GM20431 (cell line): ENCODE results near the gene CDT1.
"Not testable (repeated sequence)": the region's sequence is repeated elsewhere in the genome, so short reads cannot be mapped to it uniquely, and the experiment has no call there.

Source experiments
- in situ Hi-C: fragments of 300-500 bp; cut with MseI, MboI; formaldehyde crosslinking; loops from one replicate; pipeline ENCODE4 v1.15.0; 2020; ENCODE audit warnings: low sequenced_read_pairs; ENCODE audit not compliant: unreplicated experiment

The CDT1 gene

GRCh38 chr16:88781140-88782077, 22.2 kb upstream of the CDT1 start:
- in situ Hi-C loops: no loop called here

GRCh38 chr16:88782454-88783390, 20.9 kb upstream of the CDT1 start:
- in situ Hi-C loops: no loop called here

GRCh38 chr16:88783391-88784073, 20.1 kb upstream of the CDT1 start:
- in situ Hi-C loops: no loop called here

- in situ Hi-C loops: no loop called here
Observed at GRCh38 chr16:88784074-88784855, 19.3 kb upstream of the CDT1 start.

- in situ Hi-C loops: no loop called here
Observed at GRCh38 chr16:88784856-88785105, 18.8 kb upstream of the CDT1 start.

- in situ Hi-C loops: no loop called here
Observed at GRCh38 chr16:88785106-88785924, 18.3 kb upstream of the CDT1 start, which contains the start of gene PIEZO1. PIEZO1 (minus strand) TSS chr16:88785220; CDS start chr16:88784964, 256 bp downstream.

GRCh38 chr16:88787579-88788314, 15.8 kb upstream of the CDT1 start:
- in situ Hi-C loops: no loop called here

GRCh38 chr16:88788749-88789148, 14.8 kb upstream of the CDT1 start:
- in situ Hi-C loops: not testable (repeated sequence)

- in situ Hi-C loops: no loop called here
Observed at GRCh38 chr16:88789594-88789993, 14.0 kb upstream of the CDT1 start.

- in situ Hi-C loops: no loop called here
Observed at GRCh38 chr16:88790312-88791211, 13.0 kb upstream of the CDT1 start.

- in situ Hi-C loops: no loop called here
Observed at GRCh38 chr16:88792078-88792550, 11.5 kb upstream of the CDT1 start.

GRCh38 chr16:88792668-88793250, 10.8 kb upstream of the CDT1 start:
- in situ Hi-C loops: no loop called here

- in situ Hi-C loops: no loop called here
Observed at GRCh38 chr16:88793251-88793954, 10.2 kb upstream of the CDT1 start.

GRCh38 chr16:88796278-88796677, 7.3 kb upstream of the CDT1 start:
- in situ Hi-C loops: no loop called here

- in situ Hi-C loops: no loop called here
Observed at GRCh38 chr16:88798073-88798472, 5.5 kb upstream of the CDT1 start.

GRCh38 chr16:88798772-88799455, 4.7 kb upstream of the CDT1 start:
- in situ Hi-C loops: no loop called here
